Measurements from ENCODE around the gene HES5. TPM values are rescaled to one million over a fixed set of nuclear protein-coding genes. Genes with fewer than 3 reads are reported as not detected.

Gene HES5
- total RNA-seq, 1 experiment from 2014 or later: 0.84 TPM

GRCh38 chr1:2558420-2558819, 28.4 kb upstream of the HES5 start:
- Histone ChIP-seq H3K9me2 (replicated peaks; ENCODE audit: low read length) (no peaks in the 10 kb centered on the region), H3K9ac (ENCODE audit: low read length) (no peak overlapping the region), H3K4me3 (ENCODE audit: low read length) (no peak overlapping the region), H4K20me1 (ENCODE audit: low read length) (no peaks in the 10 kb centered on the region), H3K4me2 (ENCODE audit: low read length) (no peak overlapping the region), H3K79me2 (ENCODE audit: low read length) (no peaks in the 10 kb centered on the region), H3K27me3 (ENCODE audit: low read length) (no peaks in the 10 kb centered on the region), H3K9me3 (ENCODE audit: low read length) (no peaks in the 10 kb centered on the region), H3K4me1 (ENCODE audit: insufficient read depth, low read length) (peaks cover 15% of the 10 kb centered on the region), H2AFZ (ENCODE audit: low read length) (no peak overlapping the region), H3K27ac (ENCODE audit: low read length) (no peak overlapping the region), H3K36me3 (ENCODE audit: low read depth, low read length) (no peaks in the 10 kb centered on the region), H3F3A (ENCODE audit: low read length, unreplicated experiment) (no peaks in the 10 kb centered on the region)
- no peak for TF ChIP-seq EZH2phosphoT487 (IDR thresholded peaks at IDR 0.05; ENCODE audit: borderline replicate concordance, low read length)
- TF ChIP-seq CTCF (conservative IDR thresholded peaks at IDR 0.05; ENCODE audit: low read depth, low read length): no peak
- no peak for TF ChIP-seq EZH2 (IDR thresholded peaks at IDR 0.05; ENCODE audit: low read length, unreplicated experiment)
- DNase-seq (no peak), ATAC-seq (no peak)
- intact Hi-C loops (cut with micrococcal nuclease): no loop called here
- POLR2A ChIA-PET (ENCODE audit: unreplicated experiment): no interaction called here
- CTCF ChIA-PET: no interaction called here
- BruUV-seq (replicated peaks): no TSS peak

GRCh38 chr1:2557482-2558400, 27.7 kb upstream of the HES5 start:
- ChIA-PET CTCF (interaction anchor here (0.6 kb wide), 1 partner anchor 920 kb away, joined by 6 read pairs; no protein-coding TSS in a partner anchor), POLR2A (ENCODE audit: unreplicated experiment) (no interaction called here)
- DNase-seq (no peak), ATAC-seq (no peak)
- intact Hi-C loops (cut with micrococcal nuclease): no loop called here
- H3K36me3 ChIP-seq (ENCODE audit: low read depth, low read length): no peaks in the 10 kb centered on the region
- H3K4me3 ChIP-seq (ENCODE audit: low read length): no peak overlapping the region
- H3K9ac ChIP-seq (ENCODE audit: low read length): no peak overlapping the region
- peak overlapping the region; percentile 97; the same call in 1 of the 2 replicates for H3K4me2 ChIP-seq (ENCODE audit: low read length)
- H4K20me1 ChIP-seq (ENCODE audit: low read length): no peaks in the 10 kb centered on the region
- no peaks in the 10 kb centered on the region for H3K9me2 ChIP-seq (replicated peaks; ENCODE audit: low read length)
- no TSS peak for BruUV-seq (replicated peaks)
- no peaks in the 10 kb centered on the region for H3K79me2 ChIP-seq (ENCODE audit: low read length)
- H3K27me3 ChIP-seq (ENCODE audit: low read length): no peaks in the 10 kb centered on the region
- no peaks in the 10 kb centered on the region for H3K9me3 ChIP-seq (ENCODE audit: low read length)
- TF ChIP-seq CTCF (conservative IDR thresholded peaks at IDR 0.05; ENCODE audit: low read depth, low read length) (no peak), EZH2phosphoT487 (IDR thresholded peaks at IDR 0.05; ENCODE audit: borderline replicate concordance, low read length) (no peak), EZH2 (IDR thresholded peaks at IDR 0.05; ENCODE audit: low read length, unreplicated experiment) (no peak)
- no peak overlapping the region for H2AFZ ChIP-seq (ENCODE audit: low read length)
- no peak overlapping the region for H3K27ac ChIP-seq (ENCODE audit: low read length)
- H3F3A ChIP-seq (ENCODE audit: low read length, unreplicated experiment): no peaks in the 10 kb centered on the region
- peaks cover 15% of the 10 kb centered on the region for H3K4me1 ChIP-seq (ENCODE audit: insufficient read depth, low read length)
